Activated B cell treated with CpG ODN at 0.5 μM for 24 hours (primary cell): ENCODE measurements around the gene ACTR3C. TPM values are rescaled to one million over a fixed set of nuclear protein-coding genes. Genes with fewer than 3 reads are reported as not detected.
"Not testable (repeated sequence)": the region's sequence is repeated elsewhere in the genome, so short reads cannot be mapped to it uniquely, and the experiment has no call there.

Experiments
- ATAC-seq: fragments of 200-7000 bp; cut with Tn5 transposase; one replicate; pipeline ENCODE4 v1.10.0; 2021; ENCODE audit warnings: low read depth, mild to moderate bottlenecking, moderate library complexity
- CTCF ChIA-PET: fragments of 350-600 bp; sonication (Branson Sonifier 250); formaldehyde crosslinking; loops from one replicate; lab custom pipeline; 2021; ENCODE audit warnings: antibody characterized with exemption; lab: Charles Lee
- POLR2A ChIA-PET: fragments of 350-600 bp; sonication (Branson Sonifier 250); formaldehyde crosslinking; loops from one replicate; lab custom pipeline; 2021; ENCODE audit warnings: antibody characterized with exemption; lab: Charles Lee
- DNase-seq: peaks from one replicate; pipeline ENCODE4 v3.0.0; 2022
- H3K27ac Mint-ChIP-seq: one replicate; pipeline ENCODE4 v1.8.0; 2020; ENCODE audit warnings: mixed read lengths
- H3K27me3 Mint-ChIP-seq: one replicate; pipeline ENCODE4 v1.8.0; 2021; ENCODE audit warnings: mixed read lengths
- H3K36me3 Mint-ChIP-seq: one replicate; pipeline ENCODE4 v1.8.0; 2021; ENCODE audit warnings: low read depth, mixed read lengths
- H3K4me1 Mint-ChIP-seq: one replicate; pipeline ENCODE4 v1.8.0; 2021; ENCODE audit warnings: mixed read lengths
- H3K4me3 Mint-ChIP-seq: one replicate; pipeline ENCODE4 v1.8.0; 2020; ENCODE audit warnings: mild to moderate bottlenecking, mixed read lengths
- H3K9me3 Mint-ChIP-seq: one replicate; pipeline ENCODE4 v1.8.0; 2020; ENCODE audit warnings: mixed read lengths
- intact Hi-C: fragments of 100-400 bp; cut with micrococcal nuclease; formaldehyde crosslinking; loops from one replicate; pipeline ENCODE4 v1.15.1; 2024
- total RNA-seq: library from RNA; stranded (reverse); gene quantifications from 2 replicates; pipeline ENCODE4 v1.2.3, GENCODE V29; 2022
- TF ChIP-seq, protein P1 (sequence below): fragments of 200-600 bp; IDR thresholded peaks from one replicate; pipeline ENCODE4 v1.8.0; 2022; ENCODE audit warnings: antibody characterized with exemption, mild to moderate bottlenecking

The ACTR3C gene
- total RNA-seq, 1 donor from 2014 or later: 14.3 TPM

DNA sequence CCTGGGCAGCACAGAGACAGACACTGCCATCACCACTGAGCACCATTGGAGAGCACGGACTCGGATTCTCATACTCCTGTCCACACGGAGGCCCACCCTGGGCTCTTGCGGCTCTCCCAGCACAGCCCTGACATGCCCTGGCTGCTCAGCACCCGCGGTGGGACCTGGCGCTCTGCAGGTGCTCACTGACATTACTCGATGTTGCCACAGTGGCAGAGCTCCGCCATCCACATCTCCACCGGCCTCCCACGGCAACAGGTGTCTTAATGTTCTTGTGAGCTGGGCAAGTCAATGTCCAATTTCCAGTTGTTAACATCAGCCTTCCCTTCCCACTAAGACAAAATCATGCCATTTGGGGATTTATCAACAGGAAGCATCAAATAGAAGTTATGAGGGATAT lies 45.0 kb downstream of the ACTR3C start:
- H3K27ac Mint-ChIP-seq, DNase-seq, H3K9me3 Mint-ChIP-seq, ATAC-seq, H3K36me3 Mint-ChIP-seq, CTCF ChIA-PET, H3K4me3 Mint-ChIP-seq, POLR2A ChIA-PET, H3K4me1 Mint-ChIP-seq, H3K27me3 Mint-ChIP-seq: not testable (repeated sequence)
- intact Hi-C loops: loop anchor here (10.0 kb wide), 1 partner anchor 1274 kb away; no protein-coding TSS in a partner anchor

- H3K9me3 Mint-ChIP-seq, POLR2A ChIA-PET, H3K27me3 Mint-ChIP-seq, DNase-seq, H3K4me1 Mint-ChIP-seq, H3K36me3 Mint-ChIP-seq, H3K4me3 Mint-ChIP-seq, CTCF ChIA-PET, H3K27ac Mint-ChIP-seq: not testable (repeated sequence)
- intact Hi-C loops: loop anchor here (1.0 to 10.0 kb wide), 2 partner anchors 469 to 1271 kb away; no protein-coding TSS in a partner anchor
- TF ChIP-seq, protein P1, sequence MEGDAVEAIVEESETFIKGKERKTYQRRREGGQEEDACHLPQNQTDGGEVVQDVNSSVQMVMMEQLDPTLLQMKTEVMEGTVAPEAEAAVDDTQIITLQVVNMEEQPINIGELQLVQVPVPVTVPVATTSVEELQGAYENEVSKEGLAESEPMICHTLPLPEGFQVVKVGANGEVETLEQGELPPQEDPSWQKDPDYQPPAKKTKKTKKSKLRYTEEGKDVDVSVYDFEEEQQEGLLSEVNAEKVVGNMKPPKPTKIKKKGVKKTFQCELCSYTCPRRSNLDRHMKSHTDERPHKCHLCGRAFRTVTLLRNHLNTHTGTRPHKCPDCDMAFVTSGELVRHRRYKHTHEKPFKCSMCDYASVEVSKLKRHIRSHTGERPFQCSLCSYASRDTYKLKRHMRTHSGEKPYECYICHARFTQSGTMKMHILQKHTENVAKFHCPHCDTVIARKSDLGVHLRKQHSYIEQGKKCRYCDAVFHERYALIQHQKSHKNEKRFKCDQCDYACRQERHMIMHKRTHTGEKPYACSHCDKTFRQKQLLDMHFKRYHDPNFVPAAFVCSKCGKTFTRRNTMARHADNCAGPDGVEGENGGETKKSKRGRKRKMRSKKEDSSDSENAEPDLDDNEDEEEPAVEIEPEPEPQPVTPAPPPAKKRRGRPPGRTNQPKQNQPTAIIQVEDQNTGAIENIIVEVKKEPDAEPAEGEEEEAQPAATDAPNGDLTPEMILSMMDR: peak; percentile 86
- ATAC-seq: peak; percentile 75
These were observed 47.1 kb downstream of the ACTR3C start for GRCh38 chr7:150276132-150276695.

GRCh38 chr7:150271898-150272297 lies 51.4 kb downstream of the ACTR3C start:
- DNase-seq, H3K9me3 Mint-ChIP-seq, ATAC-seq, H3K4me3 Mint-ChIP-seq, H3K27ac Mint-ChIP-seq, H3K27me3 Mint-ChIP-seq, POLR2A ChIA-PET, H3K4me1 Mint-ChIP-seq, CTCF ChIA-PET, H3K36me3 Mint-ChIP-seq: not testable (repeated sequence)
- intact Hi-C loops: loop anchor here (10.0 kb wide), 1 partner anchor 1267 kb away; no protein-coding TSS in a partner anchor

GRCh38 chr7:150270101-150270824 lies 53.1 kb downstream of the ACTR3C start:
- POLR2A ChIA-PET, DNase-seq, H3K9me3 Mint-ChIP-seq, H3K4me3 Mint-ChIP-seq, CTCF ChIA-PET, H3K4me1 Mint-ChIP-seq, H3K27me3 Mint-ChIP-seq, H3K27ac Mint-ChIP-seq, H3K36me3 Mint-ChIP-seq, ATAC-seq: not testable (repeated sequence)
- intact Hi-C loops: loop anchor here (10.0 kb wide), 1 partner anchor 1265 kb away; no protein-coding TSS in a partner anchor

- POLR2A ChIA-PET, H3K4me3 Mint-ChIP-seq, H3K27ac Mint-ChIP-seq, ATAC-seq, CTCF ChIA-PET, DNase-seq, H3K27me3 Mint-ChIP-seq, H3K4me1 Mint-ChIP-seq, H3K9me3 Mint-ChIP-seq, H3K36me3 Mint-ChIP-seq: not testable (repeated sequence)
- intact Hi-C loops: loop anchor here (5.0 kb wide), 1 partner anchor 359 kb away; no protein-coding TSS in a partner anchor
These were observed 54.5 kb downstream of the ACTR3C start for GRCh38 chr7:150268798-150269197.

- H3K9me3 Mint-ChIP-seq, H3K27me3 Mint-ChIP-seq, POLR2A ChIA-PET, H3K4me1 Mint-ChIP-seq, H3K4me3 Mint-ChIP-seq, CTCF ChIA-PET, H3K36me3 Mint-ChIP-seq, H3K27ac Mint-ChIP-seq, ATAC-seq, DNase-seq: not testable (repeated sequence)
- intact Hi-C loops: loop anchor here (5.0 kb wide), 1 partner anchor 359 kb away; no protein-coding TSS in a partner anchor
These were observed 55.1 kb downstream of the ACTR3C start for GRCh38 chr7:150268287-150268686.

- H3K4me3 Mint-ChIP-seq, H3K9me3 Mint-ChIP-seq, H3K36me3 Mint-ChIP-seq, POLR2A ChIA-PET, DNase-seq, ATAC-seq, H3K4me1 Mint-ChIP-seq, CTCF ChIA-PET, H3K27me3 Mint-ChIP-seq, H3K27ac Mint-ChIP-seq: not testable (repeated sequence)
- intact Hi-C loops: loop anchor here (5.0 kb wide), 1 partner anchor 360 kb away; no protein-coding TSS in a partner anchor
These were observed 56.2 kb downstream of the ACTR3C start for GRCh38 chr7:150266953-150267665.

GRCh38 chr7:150262656-150263055 lies 60.7 kb downstream of the ACTR3C start:
- H3K4me1 Mint-ChIP-seq, POLR2A ChIA-PET, intact Hi-C loops, ATAC-seq, H3K36me3 Mint-ChIP-seq, DNase-seq, H3K27me3 Mint-ChIP-seq, H3K4me3 Mint-ChIP-seq, CTCF ChIA-PET, H3K9me3 Mint-ChIP-seq, H3K27ac Mint-ChIP-seq: not testable (repeated sequence)

DNA sequence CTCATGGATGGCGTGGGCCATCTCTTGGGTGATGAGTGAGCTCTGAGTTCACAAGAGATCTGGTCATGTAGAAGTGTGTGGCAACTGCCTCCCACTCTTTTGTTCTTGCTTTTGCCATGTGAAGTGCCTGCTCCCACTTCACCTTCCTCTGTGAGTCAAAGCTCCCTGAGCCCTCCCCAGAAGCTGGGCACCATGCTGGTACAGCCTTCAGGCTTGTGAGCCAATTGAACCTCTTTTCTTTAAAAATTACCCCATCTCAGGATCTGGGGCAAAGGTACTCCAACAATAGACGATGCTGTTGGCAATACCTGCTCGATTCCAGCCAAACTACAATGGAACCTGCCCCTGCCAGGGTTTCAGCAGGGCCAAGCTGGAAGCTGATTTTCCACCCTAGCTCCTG lies 75.6 kb downstream of the ACTR3C start:
- CTCF ChIA-PET, POLR2A ChIA-PET, H3K27me3 Mint-ChIP-seq, H3K4me1 Mint-ChIP-seq, H3K9me3 Mint-ChIP-seq, intact Hi-C loops, DNase-seq, ATAC-seq, H3K4me3 Mint-ChIP-seq, H3K27ac Mint-ChIP-seq, H3K36me3 Mint-ChIP-seq: not testable (repeated sequence)

DNA sequence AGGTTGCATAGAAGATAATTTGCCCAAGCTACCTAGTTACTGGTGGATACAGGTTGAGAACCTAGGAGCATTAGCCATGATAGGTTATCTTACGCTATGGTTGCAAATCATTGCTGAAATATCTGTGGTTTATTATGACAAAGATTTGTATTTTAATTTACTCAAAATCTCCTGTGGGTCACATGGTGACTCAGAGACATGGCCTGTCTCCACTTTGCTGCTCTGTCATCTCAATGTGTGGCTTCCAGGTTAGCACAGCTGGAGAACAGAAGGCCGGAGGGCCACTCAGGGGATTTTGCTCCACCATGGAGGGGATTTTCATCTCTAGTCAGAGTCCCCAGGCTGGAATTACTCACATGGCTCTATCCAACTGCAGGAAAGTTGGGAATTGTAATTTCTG lies 78.1 kb downstream of the ACTR3C start:
- H3K27me3 Mint-ChIP-seq, ATAC-seq, H3K4me1 Mint-ChIP-seq, H3K27ac Mint-ChIP-seq, CTCF ChIA-PET, POLR2A ChIA-PET, intact Hi-C loops, DNase-seq, H3K36me3 Mint-ChIP-seq, H3K4me3 Mint-ChIP-seq, H3K9me3 Mint-ChIP-seq: not testable (repeated sequence)

GRCh38 chr7:150242935-150243334 lies 80.4 kb downstream of the ACTR3C start:
- CTCF ChIA-PET, ATAC-seq, H3K27me3 Mint-ChIP-seq, intact Hi-C loops, H3K27ac Mint-ChIP-seq, H3K4me3 Mint-ChIP-seq, H3K4me1 Mint-ChIP-seq, H3K9me3 Mint-ChIP-seq, POLR2A ChIA-PET, H3K36me3 Mint-ChIP-seq, DNase-seq: not testable (repeated sequence)
